ENCODE data around the gene ZNF101.

GRCh38 chr19:19657397-19657783 lies 11.2 kb upstream of the ZNF101 start:
- TF ChIP-seq CTCF (conservative IDR thresholded peaks at IDR 0.05; ENCODE audit: low read depth, low read length) (no peak), EZH2 (IDR thresholded peaks at IDR 0.05; ENCODE audit: borderline replicate concordance, low read depth, low read length, poor library complexity, severe bottlenecking) (no peak)

Data from A673 (cell line).